ENCODE results near the gene SLC7A5.
"Not testable (repeated sequence)": the region's sequence is repeated elsewhere in the genome, so short reads cannot be mapped to it uniquely, and the experiment has no call there.

SLC7A5 gene

DNA sequence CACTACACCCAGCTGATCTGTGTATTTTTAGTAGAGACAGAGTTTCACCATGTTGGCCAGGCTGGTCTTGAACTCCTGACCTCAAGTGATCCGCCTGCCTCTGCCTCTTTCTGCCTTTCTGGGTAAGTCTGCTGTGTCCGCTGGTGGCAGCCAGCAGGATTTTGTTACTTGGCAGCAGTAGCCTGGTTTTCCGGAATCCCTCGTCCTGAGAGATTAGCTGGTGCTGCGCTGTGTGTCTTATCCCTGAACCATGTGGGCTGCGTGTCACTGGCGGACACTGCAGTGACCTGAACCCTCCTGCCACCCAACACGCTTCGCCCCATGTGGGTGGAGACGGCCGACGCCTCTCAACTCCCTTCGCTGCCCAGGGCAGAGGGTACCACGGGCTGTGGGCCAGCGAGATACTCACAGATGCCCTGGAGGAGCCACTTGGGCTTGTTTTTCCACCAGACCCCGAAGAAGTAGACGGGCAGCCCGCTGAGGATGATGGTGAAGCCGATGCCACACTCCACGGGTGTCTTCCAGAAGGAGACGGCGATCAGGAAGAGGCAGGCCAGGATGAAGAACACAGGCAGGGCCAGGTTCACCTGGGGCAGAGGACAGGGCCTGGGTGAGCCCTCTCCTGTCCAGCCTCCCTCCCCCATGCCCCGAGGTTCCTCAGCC is 35.2 kb downstream of the SLC7A5 start:
- DNase-seq (ENCODE audit: low read depth in 2 of 2): no peak

GRCh38 chr16:87833548-87833947 is 35.8 kb downstream of the SLC7A5 start:
- DNase-seq (ENCODE audit: low read depth in 2 of 2): no peak

DNA sequence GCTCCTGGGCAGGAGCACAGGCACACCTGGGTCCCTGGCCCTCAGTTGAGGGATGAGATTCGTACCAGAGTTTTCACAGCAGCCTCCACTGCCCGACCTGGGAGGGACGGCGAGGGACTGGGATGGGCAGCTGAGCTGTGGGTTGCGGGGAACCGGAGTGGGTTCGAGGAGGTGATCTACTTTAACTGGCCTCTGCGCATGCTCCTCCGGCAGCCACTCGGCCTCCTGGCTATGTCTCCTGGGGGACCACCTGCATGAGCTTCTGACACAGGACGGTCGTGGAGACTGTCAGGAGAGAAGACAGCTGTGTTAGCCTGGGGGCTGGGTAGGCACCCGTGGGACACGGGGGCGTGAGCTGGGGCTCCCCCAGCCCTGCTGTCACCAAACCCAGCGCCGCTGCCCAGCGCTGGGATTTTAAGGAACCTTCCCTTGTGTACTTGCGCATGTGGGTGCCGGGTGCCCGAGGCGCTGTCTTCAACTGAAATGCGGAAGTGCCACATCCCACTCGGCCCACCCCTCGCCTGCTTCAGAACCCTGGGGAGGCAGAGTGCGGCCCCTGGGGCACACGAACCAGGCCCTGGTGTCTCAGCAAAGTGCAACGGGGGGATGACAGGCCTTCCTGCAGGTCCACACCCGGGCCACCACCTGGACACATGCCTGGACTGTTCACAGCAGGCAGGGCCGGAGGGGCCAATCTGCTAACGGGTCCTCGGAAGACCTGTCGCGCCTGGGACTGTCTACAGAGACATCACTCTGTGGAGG is 36.4 kb downstream of the SLC7A5 start:
- DNase-seq (ENCODE audit: low read depth in 2 of 2): no peak

DNA sequence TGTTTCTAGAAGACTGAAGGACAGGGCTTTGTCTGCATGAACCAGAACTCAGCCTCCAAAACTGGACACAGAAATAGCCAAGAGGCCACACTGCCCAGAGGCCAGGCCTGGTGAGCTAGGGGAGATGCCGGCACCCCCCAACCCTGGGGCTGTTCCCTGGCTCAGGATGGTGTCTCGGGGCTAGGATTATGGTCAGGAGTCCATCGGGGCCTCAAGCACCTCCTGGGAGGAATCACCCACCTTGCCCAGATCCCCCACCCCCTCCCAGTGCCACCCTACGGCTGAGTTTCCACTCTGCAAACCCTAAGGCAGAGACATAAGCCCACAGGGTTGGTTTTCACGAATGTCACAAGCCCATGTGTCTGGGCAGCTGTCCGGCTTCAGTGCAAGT is 37.2 kb downstream of the SLC7A5 start:
- no peak for DNase-seq (ENCODE audit: low read depth in 2 of 2)

DNA sequence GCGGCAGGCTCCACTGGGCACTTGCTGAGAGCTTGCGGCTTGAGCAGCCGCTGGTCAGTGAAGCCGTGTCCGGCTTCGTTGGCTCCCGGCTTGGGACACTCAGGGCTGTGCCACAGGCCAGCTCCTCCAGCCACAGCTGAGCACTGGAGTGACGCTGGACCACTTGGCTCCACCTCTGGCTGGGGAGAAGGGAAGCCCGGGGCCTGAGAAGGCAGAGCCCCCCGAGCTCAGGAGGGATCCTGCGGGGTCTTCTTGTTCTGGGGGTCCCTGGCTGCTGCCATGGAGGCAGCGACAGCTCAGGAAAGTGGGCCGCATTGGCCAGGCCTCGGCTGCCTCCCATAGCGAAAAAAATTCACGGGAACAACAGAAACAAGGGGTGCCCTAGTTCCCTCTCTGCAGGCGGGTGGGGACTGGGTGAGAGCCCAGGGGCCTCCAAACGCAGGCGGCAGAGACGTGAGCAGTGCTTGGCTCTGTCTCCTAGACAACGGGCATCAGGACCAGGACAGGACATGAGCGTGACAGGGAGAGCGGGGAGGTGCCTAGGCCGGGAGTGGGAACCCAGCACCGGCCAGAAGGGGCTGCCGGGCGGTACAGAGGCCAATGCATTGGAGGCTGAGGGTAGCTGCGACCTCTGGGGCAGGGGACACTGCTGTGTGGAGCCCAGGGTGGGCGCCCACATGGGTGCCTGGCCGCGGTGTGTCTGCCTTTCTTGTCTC is 37.7 kb downstream of the SLC7A5 start:
- DNase-seq (ENCODE audit: low read depth in 2 of 2): no peak

GRCh38 chr16:87830673-87831420 is 38.5 kb downstream of the SLC7A5 start:
- no peak for DNase-seq (ENCODE audit: low read depth in 2 of 2)

GRCh38 chr16:87829988-87830672 is 39.2 kb downstream of the SLC7A5 start:
- DNase-seq (ENCODE audit: low read depth in 2 of 2): no peak

DNA sequence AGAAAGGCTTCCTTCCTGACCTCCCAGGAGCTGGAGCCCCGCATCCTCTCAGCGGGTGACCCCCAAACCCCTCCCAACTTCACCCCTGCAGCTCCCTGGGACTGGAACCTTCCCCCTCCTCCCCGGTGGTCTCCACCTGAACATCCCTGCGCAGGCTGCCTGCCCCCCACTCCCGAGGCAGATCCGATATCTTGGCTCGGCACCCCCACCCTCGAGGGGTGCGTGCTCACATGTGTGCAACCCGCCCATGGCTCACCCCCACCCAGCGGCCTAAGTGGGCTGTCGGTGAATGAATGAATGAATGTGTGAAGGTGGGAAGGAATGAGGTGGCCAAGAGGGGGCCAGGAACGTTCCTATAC is 39.7 kb downstream of the SLC7A5 start:
- DNase-seq (ENCODE audit: low read depth in 2 of 2): no peak

DNA sequence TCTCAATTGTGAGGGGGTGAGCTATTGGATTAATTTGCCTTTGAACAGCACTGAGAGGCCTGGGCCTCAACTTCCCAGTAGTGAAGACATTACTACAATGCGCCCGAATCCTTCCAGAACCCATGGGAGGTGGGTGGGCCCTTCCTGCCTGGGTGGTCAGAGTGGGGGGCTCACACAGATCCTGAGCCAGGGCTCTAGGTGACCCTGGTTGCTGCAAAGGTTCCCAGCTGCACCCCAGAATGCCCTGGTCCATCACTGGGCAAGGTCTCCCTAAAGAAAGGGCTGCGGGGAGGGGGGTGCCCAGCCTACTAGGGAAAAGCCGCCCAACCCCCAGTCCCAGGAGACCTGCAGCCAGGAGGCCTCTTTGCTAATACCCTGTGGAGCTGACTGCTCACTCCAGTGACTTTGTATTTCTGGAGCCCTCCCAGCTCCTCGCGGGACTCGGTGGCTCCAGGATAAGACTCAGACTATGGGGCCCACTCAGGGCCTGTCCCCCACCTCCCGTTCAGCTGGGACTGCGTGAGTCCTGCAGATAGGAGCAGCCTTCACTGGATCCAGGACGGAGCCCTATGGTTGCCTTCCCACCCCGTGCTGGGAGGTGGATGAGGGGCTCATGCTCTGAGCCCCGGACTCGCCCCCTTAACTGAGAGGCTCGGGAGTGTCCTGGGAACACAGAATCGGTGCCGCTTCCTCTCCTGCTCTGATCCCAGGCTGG is 40.2 kb downstream of the SLC7A5 start:
- no peak for DNase-seq (ENCODE audit: low read depth in 2 of 2)

DNA sequence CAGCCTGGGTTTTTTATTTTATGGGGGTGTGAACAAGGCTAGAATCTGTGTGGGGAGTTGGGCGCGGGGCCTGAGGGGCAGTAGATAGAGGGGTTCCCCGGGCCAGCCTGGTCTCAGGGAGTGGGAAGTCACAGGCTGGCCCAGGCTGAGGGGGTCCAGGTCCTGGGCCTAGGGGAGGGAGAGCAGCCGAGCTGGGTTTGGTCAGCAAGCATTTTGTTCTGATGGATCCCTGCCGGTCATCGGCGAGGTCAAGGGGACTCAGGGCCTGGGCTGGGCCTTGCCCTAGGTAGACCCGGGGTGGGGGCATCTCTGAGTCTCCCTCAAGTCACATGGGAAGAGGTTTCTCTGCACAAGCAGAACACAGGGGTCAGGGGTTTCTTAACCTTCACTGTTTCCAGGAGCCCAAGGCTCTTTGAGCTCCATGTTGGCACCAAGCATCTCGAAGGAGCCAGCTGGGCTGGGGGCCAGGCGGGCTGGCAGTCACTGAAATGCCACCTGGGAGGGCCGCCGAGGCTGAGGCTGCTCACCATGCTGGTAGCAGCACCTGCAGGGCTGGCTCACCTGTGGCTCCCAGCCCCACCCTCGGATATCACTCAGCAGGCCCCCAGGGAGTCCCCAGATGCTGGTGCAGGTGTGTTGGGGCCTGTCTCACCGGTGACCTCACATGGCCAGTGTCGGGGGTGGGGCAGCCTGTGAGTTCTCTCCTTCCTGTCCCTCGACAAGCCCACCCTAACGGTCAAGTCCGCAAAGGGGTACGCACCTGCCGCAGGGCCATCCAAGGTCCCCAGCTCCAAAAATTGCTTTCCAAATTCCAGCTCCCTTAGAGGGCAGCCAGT is 41.0 kb downstream of the SLC7A5 start:
- DNase-seq (ENCODE audit: low read depth in 2 of 2): no peak

GRCh38 chr16:87827588-87827915 is 41.8 kb downstream of the SLC7A5 start:
- not testable (repeated sequence) for DNase-seq (ENCODE audit: low read depth in 2 of 2)

- no peak for DNase-seq (ENCODE audit: low read depth in 2 of 2)
Measured at GRCh38 chr16:87826798-87827587, 42.3 kb downstream of the SLC7A5 start.

DNA sequence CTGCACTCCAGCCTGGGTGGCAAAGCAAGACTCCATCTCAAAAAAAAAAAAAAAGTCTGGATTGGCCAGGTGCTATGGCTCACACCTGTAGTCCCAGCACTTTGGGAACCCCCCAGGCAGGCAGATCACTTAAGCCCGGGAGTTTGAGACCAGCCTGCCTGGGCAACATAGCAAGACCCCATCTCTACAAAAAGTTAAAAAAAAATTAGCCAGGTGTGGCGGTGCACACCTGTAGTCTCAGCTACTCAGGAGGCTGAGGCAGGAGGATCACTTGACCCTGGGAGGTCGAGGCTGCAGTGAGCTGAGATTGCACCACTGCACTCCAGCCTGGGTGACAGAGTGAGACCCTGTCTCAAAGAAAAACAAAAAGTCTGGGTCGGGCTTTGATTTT is 42.9 kb downstream of the SLC7A5 start:
- DNase-seq (ENCODE audit: low read depth in 2 of 2): not testable (repeated sequence)

DNA sequence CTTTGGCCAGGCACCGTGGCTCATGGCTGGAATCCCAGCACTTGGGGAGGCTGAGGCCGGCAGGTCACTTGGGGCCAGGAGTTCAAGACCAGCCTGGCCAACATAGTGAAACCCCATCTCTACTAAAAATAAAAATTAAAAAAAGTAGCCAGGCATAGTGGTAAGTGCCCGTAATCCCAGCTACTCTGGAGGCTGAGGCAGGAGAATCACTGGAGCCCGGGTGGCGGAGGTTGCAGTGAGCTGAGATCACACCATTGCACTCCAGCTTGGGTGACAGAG is 43.5 kb downstream of the SLC7A5 start:
- DNase-seq (ENCODE audit: low read depth in 2 of 2): not testable (repeated sequence)

GRCh38 chr16:87824991-87825841 is 44.1 kb downstream of the SLC7A5 start:
- DNase-seq (ENCODE audit: low read depth in 2 of 2): no peak

DNA sequence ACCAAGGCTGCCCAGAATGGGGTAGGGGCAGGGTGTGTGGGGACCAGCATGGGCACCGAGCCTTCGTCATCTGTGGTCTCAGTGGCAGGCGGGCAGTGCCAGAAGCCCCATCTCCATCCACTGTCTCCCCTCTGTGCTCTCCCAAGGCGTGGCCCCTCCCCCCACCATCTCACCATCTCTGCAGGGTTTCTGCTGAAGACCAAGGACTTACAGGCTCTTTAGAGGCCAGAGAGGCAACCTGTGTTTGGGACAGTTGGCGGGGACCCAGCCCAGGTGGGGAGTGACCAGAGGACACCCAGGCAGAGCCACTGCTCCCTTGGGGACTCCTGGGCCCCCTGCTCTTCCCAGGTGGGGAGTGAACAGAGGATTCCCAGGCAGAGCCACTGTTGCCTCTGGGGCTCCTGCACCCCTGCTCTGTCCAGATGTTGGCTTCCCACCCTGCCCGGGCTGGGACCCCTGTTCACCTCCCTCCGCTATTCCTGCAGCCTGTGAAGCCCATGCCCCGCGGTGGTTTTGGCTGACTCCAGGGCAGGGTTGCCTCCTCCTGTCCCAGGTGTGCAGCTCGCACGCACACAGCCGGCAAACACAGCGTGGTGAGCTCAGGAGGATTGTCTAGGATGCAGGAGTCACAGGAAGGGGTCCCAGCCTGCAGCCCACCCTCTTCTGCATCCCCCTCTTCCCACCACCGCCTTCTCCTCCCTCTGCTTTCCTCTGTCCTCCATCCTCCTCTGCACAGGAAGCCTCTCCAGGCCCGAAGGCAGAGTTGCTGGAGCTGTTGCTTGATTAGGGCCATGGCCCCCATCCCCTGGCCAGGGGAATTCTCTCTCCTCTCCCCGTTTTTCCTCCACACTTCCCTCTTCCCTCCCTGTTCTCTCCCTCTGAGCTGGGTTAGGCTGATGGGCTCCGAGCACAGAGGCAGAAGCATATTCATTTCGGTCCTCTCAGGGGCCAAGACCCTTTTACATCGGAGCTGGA is 45.0 kb downstream of the SLC7A5 start:
- DNase-seq (ENCODE audit: low read depth in 2 of 2): no peak

GRCh38 chr16:87823181-87823929 is 46.0 kb downstream of the SLC7A5 start:
- DNase-seq (ENCODE audit: low read depth in 2 of 2): no peak

All from stimulated activated CD4-positive, alpha-beta T cell treated with anti-CD3 and anti-CD28 coated beads, Interleukin-1b, Interleukin-23, amount 100 ng/mL, for 1 hour (primary cell).